HL-60 (cell line): ENCODE data around the gene GRK5.

Source experiments
- DNase-seq, 2 experiments: peaks; one replicate each; pipeline ENCODE4 v3.0.0-alpha.2; 2010 to 2020; ENCODE audit warnings: low read depth in 1 of 2, low spot score in 1 of 2
- H3K27ac ChIP-seq: fragments of 250-450 bp; sonication (Bioruptor Pico); replicated peaks from 2 replicates; pipeline ENCODE4 v1.5.1; 2020; ENCODE audit warnings: mild to moderate bottlenecking, moderate library complexity
- H3K27me3 ChIP-seq: fragments of 250-450 bp; sonication (Bioruptor Pico); 2 replicates; pipeline ENCODE4 v1.5.1; 2021; ENCODE audit warnings: mild to moderate bottlenecking, moderate library complexity; ENCODE audit not compliant: insufficient read depth, poor library complexity, severe bottlenecking
- H3K4me3 ChIP-seq: replicated peaks from 2 replicates; pipeline ENCODE4 v1.5.1; 2011; ENCODE audit warnings: mild to moderate bottlenecking, control low read depth, low read length; ENCODE audit not compliant: insufficient read depth
- GABPA ChIP-seq: IDR thresholded peaks from 2 replicates; pipeline ENCODE4 v1.6.1; 2012; ENCODE audit warnings: low read depth
- POLR2AphosphoS5 ChIP-seq: IDR thresholded peaks from 2 replicates; pipeline ENCODE4 v1.6.1; 2012; ENCODE audit warnings: low read depth
- SPI1 ChIP-seq: IDR thresholded peaks from 2 replicates; pipeline ENCODE4 v1.6.1; 2012; ENCODE audit warnings: low read depth, mild to moderate bottlenecking, borderline replicate concordance
- TF ChIP-seq, protein P1 (sequence below): IDR thresholded peaks from one replicate; pipeline ENCODE4 v1.5.1; 2011; ENCODE audit warnings: low read length, control low read depth, inconsistent platforms; ENCODE audit not compliant: insufficient read depth
- TF ChIP-seq, protein P2 (sequence below): IDR thresholded peaks from 2 replicates; pipeline ENCODE4 v1.6.1; 2012; ENCODE audit warnings: low read depth; ENCODE audit not compliant: insufficient replicate concordance

GRK5 gene

DNA sequence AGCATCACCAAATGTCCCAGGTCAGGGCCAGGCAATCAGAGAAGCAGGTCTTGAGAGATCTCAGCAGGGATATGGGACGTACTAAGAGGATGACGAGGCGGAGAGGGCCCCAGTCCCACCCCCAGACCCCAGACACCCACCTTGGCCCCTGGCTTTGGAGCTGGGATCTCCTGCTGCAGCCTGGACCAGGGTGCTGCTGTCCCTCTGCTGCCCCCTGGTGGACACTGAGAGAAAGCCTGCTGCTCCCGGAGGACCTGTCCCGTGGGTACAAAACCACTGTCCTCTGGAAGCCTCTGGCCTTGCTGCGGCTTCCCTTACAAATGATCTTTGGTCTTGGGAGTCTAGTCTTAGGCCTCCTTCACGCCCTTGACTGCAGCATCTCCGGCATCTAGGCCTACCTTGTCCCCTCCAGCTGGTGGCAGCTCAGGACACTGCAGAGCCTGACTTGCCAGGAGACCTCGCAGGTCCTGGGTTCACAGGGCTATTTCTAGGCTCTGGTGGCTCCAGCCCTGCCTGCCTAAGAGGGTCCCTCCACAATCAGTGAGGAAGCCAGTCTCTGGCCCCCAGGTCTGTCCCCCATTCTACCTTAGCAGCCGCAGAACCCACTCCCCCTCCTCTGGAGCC is 238.1 kb downstream of the GRK5 start:
- H3K4me3 ChIP-seq, result no peak overlapping the region
- DNase-seq, result peak; percentile 66 to 77
- H3K27ac ChIP-seq, result no peak overlapping the region
- no peaks in the 10 kb centered on the region for H3K27me3 ChIP-seq
- TF ChIP-seq, protein P1, sequence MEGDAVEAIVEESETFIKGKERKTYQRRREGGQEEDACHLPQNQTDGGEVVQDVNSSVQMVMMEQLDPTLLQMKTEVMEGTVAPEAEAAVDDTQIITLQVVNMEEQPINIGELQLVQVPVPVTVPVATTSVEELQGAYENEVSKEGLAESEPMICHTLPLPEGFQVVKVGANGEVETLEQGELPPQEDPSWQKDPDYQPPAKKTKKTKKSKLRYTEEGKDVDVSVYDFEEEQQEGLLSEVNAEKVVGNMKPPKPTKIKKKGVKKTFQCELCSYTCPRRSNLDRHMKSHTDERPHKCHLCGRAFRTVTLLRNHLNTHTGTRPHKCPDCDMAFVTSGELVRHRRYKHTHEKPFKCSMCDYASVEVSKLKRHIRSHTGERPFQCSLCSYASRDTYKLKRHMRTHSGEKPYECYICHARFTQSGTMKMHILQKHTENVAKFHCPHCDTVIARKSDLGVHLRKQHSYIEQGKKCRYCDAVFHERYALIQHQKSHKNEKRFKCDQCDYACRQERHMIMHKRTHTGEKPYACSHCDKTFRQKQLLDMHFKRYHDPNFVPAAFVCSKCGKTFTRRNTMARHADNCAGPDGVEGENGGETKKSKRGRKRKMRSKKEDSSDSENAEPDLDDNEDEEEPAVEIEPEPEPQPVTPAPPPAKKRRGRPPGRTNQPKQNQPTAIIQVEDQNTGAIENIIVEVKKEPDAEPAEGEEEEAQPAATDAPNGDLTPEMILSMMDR, result peak; percentile 95
- TF ChIP-seq SPI1, result no peak

DNA sequence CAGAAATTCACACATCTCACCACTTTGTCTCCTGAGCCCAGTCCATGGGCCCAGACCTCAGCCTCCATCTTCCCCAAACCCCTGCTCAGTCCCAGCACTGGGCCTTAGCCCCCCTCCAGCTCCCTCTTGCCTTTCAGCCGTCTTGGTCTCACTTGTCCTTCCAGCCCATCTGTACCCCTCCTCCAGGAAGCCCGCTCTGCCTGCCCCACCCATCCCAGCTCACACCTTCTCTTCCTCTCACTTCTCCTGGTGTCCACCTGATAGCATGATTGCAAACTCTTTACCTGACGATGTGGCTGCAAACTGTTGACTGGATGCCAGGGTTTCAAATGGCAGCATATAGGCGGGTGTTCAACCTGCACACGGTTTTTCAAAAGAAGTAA is 238.6 kb downstream of the GRK5 start:
- TF ChIP-seq, protein P1, result no peak
- TF ChIP-seq, protein P2, sequence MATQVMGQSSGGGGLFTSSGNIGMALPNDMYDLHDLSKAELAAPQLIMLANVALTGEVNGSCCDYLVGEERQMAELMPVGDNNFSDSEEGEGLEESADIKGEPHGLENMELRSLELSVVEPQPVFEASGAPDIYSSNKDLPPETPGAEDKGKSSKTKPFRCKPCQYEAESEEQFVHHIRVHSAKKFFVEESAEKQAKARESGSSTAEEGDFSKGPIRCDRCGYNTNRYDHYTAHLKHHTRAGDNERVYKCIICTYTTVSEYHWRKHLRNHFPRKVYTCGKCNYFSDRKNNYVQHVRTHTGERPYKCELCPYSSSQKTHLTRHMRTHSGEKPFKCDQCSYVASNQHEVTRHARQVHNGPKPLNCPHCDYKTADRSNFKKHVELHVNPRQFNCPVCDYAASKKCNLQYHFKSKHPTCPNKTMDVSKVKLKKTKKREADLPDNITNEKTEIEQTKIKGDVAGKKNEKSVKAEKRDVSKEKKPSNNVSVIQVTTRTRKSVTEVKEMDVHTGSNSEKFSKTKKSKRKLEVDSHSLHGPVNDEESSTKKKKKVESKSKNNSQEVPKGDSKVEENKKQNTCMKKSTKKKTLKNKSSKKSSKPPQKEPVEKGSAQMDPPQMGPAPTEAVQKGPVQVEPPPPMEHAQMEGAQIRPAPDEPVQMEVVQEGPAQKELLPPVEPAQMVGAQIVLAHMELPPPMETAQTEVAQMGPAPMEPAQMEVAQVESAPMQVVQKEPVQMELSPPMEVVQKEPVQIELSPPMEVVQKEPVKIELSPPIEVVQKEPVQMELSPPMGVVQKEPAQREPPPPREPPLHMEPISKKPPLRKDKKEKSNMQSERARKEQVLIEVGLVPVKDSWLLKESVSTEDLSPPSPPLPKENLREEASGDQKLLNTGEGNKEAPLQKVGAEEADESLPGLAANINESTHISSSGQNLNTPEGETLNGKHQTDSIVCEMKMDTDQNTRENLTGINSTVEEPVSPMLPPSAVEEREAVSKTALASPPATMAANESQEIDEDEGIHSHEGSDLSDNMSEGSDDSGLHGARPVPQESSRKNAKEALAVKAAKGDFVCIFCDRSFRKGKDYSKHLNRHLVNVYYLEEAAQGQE, result no peak
- TF ChIP-seq SPI1, result no peak
- no peak for TF ChIP-seq GABPA
- H3K27ac ChIP-seq, result no peak overlapping the region
- no peak for DNase-seq
- H3K4me3 ChIP-seq, result no peak overlapping the region
- no peaks in the 10 kb centered on the region for H3K27me3 ChIP-seq

DNA sequence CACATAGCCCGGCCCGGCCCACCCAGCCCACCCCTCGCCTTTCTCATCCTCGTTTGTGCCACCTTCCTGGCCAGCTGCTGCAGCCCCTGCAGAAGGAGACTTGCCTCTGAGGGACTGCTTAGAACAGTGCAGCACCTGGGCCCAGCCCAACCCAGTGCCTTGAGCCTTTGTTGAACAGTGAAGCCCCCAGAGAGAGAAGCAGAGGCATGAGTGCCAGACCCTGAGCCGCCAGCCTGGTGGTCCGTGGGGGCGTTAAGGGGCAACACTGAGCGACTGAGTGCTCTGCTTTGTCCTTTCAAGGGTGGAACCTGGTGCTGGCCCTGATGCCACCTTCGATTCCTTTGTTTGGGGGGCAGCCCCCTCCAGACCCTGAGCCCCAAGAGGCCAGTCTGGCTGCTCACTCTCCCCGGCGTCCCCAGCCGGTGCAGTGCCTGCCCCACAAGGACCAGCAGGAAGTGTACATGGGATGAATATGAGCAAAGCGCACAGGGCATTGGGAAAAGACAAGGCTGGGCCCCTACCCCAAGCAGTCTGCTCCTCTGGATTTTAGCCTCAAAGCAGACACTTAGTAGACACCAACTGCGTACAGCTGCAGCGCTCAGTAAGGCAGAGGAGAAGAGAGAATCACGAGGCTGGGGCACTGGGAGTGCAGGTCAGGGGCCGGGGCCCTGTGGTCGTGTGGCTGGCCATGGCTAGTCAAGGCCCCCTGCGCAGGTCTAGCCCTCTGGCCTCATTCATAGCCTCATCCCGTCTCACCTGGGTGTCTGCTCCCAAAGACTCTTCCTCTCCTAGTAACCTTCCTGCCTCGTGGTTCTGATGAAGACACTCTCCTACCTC is 239.3 kb downstream of the GRK5 start:
- Histone ChIP-seq H3K27me3 (no peaks in the 10 kb centered on the region), H3K27ac (no peak overlapping the region), H3K4me3 (no peak overlapping the region)
- TF ChIP-seq POLR2AphosphoS5 (no peak), GABPA (no peak), SPI1 (no peak)
- TF ChIP-seq, protein P1, result no peak
- TF ChIP-seq, protein P2, result no peak
- no peak for DNase-seq
